Activated T-cell treated with anti-CD3 and anti-CD28 coated beads, Interleukin-2, amount 50 U/mL, for 48 hours (primary cell): ENCODE data around the gene CHRNA9.
"Not testable (repeated sequence)": the region's sequence is repeated elsewhere in the genome, so short reads cannot be mapped to it uniquely, and the experiment has no call there.

Source experiments
- DNase-seq, 2 experiments: peaks; one replicate each; pipeline ENCODE4 v3.0.0-alpha.2; 2020

The CHRNA9 gene

DNA sequence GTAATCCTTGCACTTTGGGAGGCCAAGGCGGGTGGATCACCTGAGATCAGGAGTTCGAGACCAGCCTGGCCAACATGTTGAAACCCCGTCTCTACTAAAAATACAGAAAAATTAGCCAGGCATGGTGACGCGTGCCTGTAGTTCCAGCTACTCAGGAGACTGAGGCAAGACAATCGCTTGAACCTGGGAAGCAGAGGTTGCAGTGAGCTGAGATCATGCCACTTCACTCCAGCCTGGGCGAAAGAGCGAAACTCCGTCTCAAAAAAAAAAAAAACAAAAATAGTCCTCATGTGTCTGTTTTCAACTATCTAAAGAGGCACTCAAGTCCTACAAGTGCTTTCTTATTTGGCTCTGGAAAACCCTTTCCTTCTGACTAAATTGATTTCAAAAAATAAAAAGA, 57.1 kb downstream of the CHRNA9 start:
- DNase-seq: not testable (repeated sequence)

DNA sequence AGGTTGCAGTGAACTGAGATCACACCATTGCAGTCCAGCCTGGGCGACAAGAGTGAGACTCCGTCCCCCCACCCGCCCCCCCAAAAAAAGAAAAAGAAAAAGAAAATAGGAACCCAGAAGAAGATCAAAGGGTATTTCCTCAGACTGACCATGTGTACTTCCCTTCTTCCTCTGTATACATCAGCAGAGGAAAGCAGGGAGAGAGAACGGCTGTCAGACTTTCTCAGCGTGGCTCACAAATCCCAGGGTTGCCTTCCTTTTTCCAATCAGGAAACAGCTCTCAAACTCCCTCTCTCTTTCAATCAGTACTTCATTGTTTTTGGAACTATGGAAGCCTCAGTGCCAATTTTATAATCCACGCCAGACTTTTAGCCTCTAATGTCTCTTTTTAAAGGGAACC, 59.1 kb downstream of the CHRNA9 start:
- DNase-seq: no peak

DNA sequence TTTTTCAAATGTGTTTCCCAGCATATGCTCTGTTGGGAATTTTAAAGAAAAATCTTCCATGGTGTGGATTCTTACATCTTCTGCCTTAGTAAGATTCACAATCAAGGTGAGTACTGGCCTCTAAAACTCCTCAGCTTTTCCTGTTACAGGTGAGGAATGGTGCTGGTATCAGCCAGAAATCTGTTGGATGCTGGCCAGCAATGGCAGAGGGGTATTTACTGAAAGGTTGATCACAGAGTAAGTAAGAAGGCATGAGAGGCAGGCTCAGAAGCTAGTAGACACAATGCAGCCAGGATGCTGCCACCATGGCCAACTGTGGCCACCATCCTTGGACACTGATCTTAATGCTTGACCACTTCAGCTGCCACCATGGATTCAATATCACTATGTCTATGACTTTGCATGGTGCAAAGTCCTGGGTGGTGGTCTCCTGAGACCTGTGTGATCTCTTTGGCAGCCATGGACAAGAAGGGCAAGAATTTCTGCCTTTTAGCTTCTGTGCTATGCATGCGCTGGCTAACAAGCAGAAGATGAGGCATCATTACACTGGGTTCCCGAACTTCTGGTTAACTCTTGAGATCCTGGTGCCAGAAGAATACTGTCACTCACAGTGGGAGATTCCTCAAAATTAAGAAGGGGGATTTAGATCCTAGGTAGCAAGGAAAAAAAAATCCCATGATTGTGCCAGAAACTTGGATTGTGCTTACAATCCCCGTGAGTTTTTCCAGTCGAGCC, 60.2 kb downstream of the CHRNA9 start:
- no peak for DNase-seq

DNA sequence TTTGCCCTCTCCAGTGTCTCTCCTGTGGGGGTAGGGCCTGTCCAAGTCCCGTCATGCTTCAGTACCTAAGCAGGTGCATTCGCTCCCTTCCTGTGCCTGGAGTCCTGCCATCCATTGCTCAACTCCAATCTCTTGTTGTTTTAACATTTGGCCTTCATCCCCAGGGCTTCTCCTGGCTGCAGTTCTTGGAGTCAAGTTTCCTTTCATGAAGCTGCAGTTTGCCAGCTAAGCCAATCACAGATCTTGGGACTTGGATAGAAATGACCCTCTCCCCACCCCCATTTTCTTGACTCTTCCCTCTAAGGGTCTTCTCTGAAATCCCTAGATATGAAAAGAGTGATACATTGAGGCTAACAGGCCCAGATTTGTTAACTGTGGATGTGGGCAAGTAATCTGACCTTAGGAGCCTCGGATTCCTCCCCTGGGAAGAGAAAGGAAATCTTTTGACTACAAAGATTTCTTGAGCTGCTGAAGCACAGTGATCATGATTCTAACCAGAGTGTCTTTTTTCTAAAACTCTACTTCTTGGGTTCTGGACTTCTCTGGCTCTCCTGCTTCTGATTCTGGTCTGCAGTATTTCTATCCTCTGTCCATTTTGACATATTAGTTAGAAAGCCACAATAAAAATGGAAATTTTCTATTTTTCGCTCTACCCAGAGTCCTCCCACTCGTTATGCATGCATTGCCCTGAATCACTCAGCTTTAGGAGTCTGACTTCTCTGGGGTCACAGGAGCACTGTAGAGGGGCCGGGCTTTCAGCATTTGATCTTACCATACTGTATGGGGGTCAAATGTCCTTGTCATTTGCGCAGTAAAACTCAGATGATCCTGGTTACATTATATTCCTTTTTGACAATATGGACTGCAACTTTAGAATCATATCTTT, 61.0 kb downstream of the CHRNA9 start:
- no peak for DNase-seq

DNA sequence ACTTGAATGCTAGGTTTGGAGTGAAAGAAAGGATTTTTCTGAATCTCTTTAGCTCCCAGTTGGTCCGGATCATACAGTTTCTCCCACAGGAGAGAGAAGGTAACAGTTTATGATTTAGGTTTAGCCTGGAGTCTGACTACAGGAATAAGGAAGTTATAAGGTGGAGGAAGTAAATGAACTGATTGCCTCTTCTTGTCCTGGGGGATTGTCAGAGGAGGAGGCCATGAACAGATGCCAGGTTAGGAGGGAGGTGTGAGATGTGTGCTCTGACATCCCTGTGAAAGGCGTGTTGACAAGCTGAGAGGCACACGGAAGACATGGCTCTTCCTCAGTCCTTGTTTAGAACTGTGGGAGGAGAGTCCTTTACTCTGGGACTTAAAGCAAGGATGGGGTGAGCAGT, 64.4 kb downstream of the CHRNA9 start:
- DNase-seq: no peak

DNA sequence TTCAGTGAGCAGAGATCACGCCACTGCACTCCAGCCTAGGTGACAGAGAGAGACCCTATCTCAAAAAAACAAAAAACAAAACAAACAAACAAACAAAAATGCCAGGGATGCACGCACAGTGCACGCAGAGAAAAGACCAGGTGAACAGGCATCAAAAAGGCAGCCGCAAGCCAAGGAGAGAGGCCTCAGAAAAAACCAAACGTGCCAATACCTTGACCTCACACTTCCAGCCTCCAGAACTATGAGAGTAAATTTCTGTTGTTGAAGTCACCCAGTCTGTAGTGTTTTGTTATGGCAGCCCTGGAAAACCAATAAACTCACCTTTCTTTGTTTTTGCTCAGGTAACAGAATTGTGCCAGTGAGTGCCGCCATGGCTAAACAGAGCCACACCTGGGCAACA, 66.0 kb downstream of the CHRNA9 start:
- no peak for DNase-seq

DNA sequence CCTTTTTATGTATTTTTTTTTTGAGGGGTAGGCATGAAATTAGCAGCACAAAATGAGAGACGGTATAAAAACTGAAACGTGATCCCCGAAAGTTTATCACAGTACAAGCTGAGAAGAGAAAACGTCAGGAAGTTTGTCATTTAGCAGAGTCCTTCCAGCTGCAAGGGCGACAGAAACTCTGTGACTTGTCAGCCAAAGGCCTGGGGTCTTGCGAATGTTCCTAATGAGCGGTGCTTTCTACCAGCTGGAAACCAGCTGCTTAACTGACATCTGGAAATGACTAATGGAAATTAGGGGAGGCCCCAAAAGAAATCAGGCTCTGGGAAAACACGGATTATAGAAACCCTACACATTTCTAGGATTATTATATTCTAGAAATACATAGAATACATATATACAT, 66.5 kb downstream of the CHRNA9 start:
- DNase-seq: no peak

DNA sequence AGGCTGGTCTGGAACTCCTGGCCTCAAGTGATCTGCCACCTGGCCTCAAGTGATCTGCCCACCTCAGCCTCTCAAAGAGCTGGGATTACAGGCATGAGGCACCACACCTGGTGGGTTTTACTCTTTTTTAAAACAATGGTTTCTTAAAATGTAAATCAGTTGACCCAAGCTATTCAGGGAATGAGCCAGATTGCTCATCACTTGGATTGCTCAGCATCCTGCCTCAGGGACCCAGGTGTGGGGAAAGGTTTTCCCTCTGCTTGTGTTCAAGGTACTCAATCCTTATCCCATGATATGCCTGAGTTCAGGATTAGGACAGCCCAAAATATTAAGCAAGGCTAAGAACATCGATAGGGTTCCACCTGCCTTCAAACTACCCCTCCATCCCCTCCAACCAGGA, 67.4 kb downstream of the CHRNA9 start:
- DNase-seq: no peak

DNA sequence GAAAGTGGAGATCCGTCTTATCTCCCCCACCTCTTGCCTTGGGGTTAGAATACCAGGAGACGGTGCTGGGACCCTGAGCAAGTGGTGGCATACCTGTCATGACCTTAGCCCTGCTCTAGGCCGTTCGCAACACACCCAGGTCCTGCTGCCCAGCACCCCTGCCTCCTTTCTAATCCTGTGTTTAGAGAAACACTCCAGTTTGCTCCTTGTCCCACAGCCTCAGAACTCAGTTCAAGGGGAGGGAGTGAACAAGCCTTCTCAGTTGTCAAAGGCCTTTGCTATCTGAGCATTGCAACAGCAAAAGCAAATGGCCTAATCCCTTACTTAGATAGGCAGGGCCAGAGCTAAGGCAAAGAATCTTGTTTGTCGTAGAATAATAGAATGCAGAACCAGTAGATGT, 67.9 kb downstream of the CHRNA9 start:
- no peak for DNase-seq
